OCI-LY7 (cell line): ENCODE results near the gene PCDHGA5. TPM values are rescaled to one million over a fixed set of nuclear protein-coding genes. Genes with fewer than 3 reads are reported as not detected.

Experiments used
- BruUV-seq: library from RNA; stranded (reverse); fragments of 400-500 nt; replicated peaks from 2 replicates; lab custom pipeline; 2021; lab: Mats Ljungman, UMichigan
- CTCF ChIA-PET: fragments of 300-600 bp; sonication (Branson Sonifier 250); formaldehyde crosslinking; loops from one replicate; lab custom pipeline; 2022; ENCODE audit warnings: antibody characterized with exemption; ENCODE audit not compliant: unreplicated experiment; lab: Charles Lee
- POLR2A ChIA-PET: fragments of 300-600 bp; sonication (Branson Sonifier 250); formaldehyde crosslinking; loops from one replicate; lab custom pipeline; 2022; ENCODE audit warnings: antibody characterized with exemption; lab: Charles Lee
- DNase-seq: peaks from one replicate; pipeline ENCODE4 v3.0.0-alpha.2; 2015; ENCODE audit warnings: low spot score
- H2AFZ ChIP-seq: fragments of 200-600 bp; sonication (generic), shearing (Covaris generic); 2 replicates; pipeline ENCODE4 v1.6.1; 2014; ENCODE audit warnings: mild to moderate bottlenecking, antibody characterized with exemption, low read length, moderate library complexity
- H3K27ac ChIP-seq: fragments of 200-600 bp; sonication (generic); 2 replicates; pipeline ENCODE4 v1.5.1; 2014; ENCODE audit warnings: mixed run types, low read depth, mild to moderate bottlenecking, moderate library complexity, low read length, inconsistent platforms; ENCODE audit not compliant: poor library complexity, severe bottlenecking
- H3K36me3 ChIP-seq: fragments of 200-600 bp; sonication (generic); 2 replicates; pipeline ENCODE4 v1.6.1; 2014; ENCODE audit warnings: mild to moderate bottlenecking, antibody characterized with exemption, low read length, moderate library complexity, mixed read lengths; ENCODE audit not compliant: insufficient read depth
- H3K4me1 ChIP-seq: fragments of 200-600 bp; sonication (generic); 2 replicates; pipeline ENCODE4 v1.5.1; 2014; ENCODE audit warnings: mild to moderate bottlenecking, low read length; ENCODE audit not compliant: insufficient read depth, poor library complexity, severe bottlenecking
- H3K4me2 ChIP-seq: fragments of 200-600 bp; sonication (generic); 2 replicates; pipeline ENCODE4 v1.6.1; 2014; ENCODE audit warnings: mild to moderate bottlenecking, low read length
- H3K4me3 ChIP-seq: fragments of 200-600 bp; sonication (generic); 2 replicates; pipeline ENCODE4 v1.5.1; 2014; ENCODE audit warnings: mild to moderate bottlenecking, low read depth, low read length; ENCODE audit not compliant: poor library complexity, severe bottlenecking
- H3K79me2 ChIP-seq: fragments of 200-600 bp; sonication (generic); 2 replicates; pipeline ENCODE4 v1.6.1; 2016; ENCODE audit warnings: low read depth, mild to moderate bottlenecking, low read length, moderate library complexity, mixed read lengths; ENCODE audit not compliant: insufficient read depth
- H3K9me2 ChIP-seq: fragments of 200-600 bp; sonication (generic); 2 replicates; pipeline ENCODE4 v1.6.1; 2016; ENCODE audit warnings: mild to moderate bottlenecking, low read length, mixed read lengths; ENCODE audit not compliant: insufficient read depth
- H3K9me3 ChIP-seq: fragments of 200-600 bp; sonication (generic); 2 replicates; pipeline ENCODE4 v1.6.1; 2014; ENCODE audit warnings: mild to moderate bottlenecking, mixed run types, low read length, mixed read lengths
- H4K20me1 ChIP-seq: fragments of 200-600 bp; sonication (generic); 2 replicates; pipeline ENCODE4 v1.6.1; 2014; ENCODE audit warnings: mild to moderate bottlenecking, antibody characterized with exemption, low read length, moderate library complexity, mixed read lengths; ENCODE audit not compliant: insufficient read depth
- EZH2phosphoT487 ChIP-seq: fragments of 200-600 bp; sonication (generic); IDR thresholded peaks from 2 replicates; pipeline ENCODE4 v1.6.1; 2018; ENCODE audit warnings: low read depth, borderline replicate concordance, mild to moderate bottlenecking, mixed run types, antibody characterized with exemption, low read length, moderate library complexity, mixed read lengths
- intact Hi-C: fragments of 100-400 bp; cut with micrococcal nuclease; formaldehyde crosslinking; loops from one replicate; pipeline ENCODE4 v1.10.0; 2022; ENCODE audit not compliant: unreplicated experiment
- total RNA-seq, 2 experiments: library from RNA; depleted of rRNA in 1 of 2; stranded (reverse); fragments of >200 nt in 1 of 2; shearing (Covaris generic) in 1 of 2; gene quantifications; 2 replicates each; pipeline ENCODE4 v1.2.3, GENCODE V29; 2014 to 2022
- TF ChIP-seq, protein P1 (sequence below): fragments of 200-600 bp; sonication (generic); conservative IDR thresholded peaks from 2 replicates; pipeline ENCODE4 v1.5.1; 2014; ENCODE audit warnings: mild to moderate bottlenecking, antibody characterized with exemption, low read length, moderate library complexity, mixed read lengths

The PCDHGA5 gene
- total RNA-seq, 2 experiments from 2014 or later: 4.9 to 5.2 TPM

DNA sequence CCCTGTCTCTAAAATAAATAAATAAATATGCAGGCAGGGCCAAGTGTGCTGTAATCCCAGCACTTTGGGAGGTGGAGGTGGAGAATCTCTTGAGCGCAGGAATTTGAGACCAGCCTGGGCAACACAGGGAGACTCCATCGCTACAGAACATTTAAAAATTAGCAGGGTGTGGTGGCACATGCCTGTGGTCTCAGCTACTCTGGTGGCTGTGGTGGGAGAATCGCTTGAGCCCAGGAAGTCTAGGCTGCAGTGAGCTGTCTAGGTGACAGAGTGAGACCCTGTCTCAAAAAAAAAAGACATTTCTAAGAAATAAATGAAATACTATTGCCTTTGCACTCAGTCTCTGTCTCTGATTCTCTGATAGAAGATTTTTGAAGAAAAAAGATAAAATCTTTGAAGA is 47.6 kb downstream of the PCDHGA5 start:
- BruUV-seq: no TSS peak
- Histone ChIP-seq H3K4me3 (no peak overlapping the region), H3K4me1 (no peaks in the 10 kb centered on the region), H4K20me1 (no peaks in the 10 kb centered on the region), H2AFZ (no peak overlapping the region), H3K27ac (no peak overlapping the region), H3K9me3 (no peaks in the 10 kb centered on the region), H3K4me2 (no peak overlapping the region), H3K9me2 (no peaks in the 10 kb centered on the region), H3K79me2 (no peaks in the 10 kb centered on the region), H3K36me3 (no peaks in the 10 kb centered on the region)
- no peak for TF ChIP-seq EZH2phosphoT487
- TF ChIP-seq, protein P1, sequence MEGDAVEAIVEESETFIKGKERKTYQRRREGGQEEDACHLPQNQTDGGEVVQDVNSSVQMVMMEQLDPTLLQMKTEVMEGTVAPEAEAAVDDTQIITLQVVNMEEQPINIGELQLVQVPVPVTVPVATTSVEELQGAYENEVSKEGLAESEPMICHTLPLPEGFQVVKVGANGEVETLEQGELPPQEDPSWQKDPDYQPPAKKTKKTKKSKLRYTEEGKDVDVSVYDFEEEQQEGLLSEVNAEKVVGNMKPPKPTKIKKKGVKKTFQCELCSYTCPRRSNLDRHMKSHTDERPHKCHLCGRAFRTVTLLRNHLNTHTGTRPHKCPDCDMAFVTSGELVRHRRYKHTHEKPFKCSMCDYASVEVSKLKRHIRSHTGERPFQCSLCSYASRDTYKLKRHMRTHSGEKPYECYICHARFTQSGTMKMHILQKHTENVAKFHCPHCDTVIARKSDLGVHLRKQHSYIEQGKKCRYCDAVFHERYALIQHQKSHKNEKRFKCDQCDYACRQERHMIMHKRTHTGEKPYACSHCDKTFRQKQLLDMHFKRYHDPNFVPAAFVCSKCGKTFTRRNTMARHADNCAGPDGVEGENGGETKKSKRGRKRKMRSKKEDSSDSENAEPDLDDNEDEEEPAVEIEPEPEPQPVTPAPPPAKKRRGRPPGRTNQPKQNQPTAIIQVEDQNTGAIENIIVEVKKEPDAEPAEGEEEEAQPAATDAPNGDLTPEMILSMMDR: no peak
- POLR2A ChIA-PET: interaction anchor here (2.2 kb wide), 1 partner anchor 152 kb away, joined by 6 read pairs; no protein-coding TSS in a partner anchor
- intact Hi-C loops: loop anchor here (5.0 kb wide), 1 partner anchor 54 kb away; the partner anchor contains the start of genes PCDHGA4 and PCDHGB2
- CTCF ChIA-PET: interaction anchor here (0.9 kb wide), 1 partner anchor 152 kb away, joined by 5 read pairs; no protein-coding TSS in a partner anchor
- DNase-seq: no peak

DNA sequence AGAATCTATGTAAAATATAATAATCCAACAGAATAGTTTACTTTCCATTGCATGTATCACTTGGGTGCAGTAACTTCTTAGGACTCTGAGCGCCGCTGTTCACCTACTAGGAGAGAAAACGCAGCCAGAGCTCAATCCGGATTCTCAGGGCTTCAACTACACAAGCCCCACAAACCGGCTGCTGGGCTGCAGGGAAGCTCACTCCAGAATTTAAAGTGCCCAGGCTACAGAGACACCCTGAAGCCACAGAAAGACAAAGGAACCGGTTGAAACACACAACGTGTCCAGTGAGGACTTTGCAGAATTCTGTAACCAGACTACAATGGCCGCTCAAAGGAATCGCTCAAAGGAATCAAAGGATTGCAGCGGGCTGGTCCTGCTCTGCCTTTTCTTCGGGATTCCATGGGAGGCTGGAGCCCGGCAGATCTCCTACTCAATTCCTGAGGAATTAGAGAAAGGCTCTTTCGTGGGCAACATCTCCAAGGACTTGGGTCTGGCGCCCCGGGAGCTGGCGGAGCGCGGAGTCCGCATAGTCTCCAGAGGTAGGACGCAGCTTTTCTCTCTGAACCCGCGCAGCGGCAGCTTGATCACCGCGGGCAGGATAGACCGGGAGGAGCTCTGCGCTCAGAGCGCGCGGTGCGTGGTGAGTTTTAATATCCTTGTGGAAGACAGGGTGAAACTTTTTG is 49.0 kb downstream of the PCDHGA5 start, which contains the start of gene PCDHGA10:
Gene PCDHGA10, plus strand, starts transcription at position 134 of the 686 bp plus-strand sequence. Its CDS starts 189 bp downstream, at position 323.
- H3K27ac ChIP-seq: no peak within 1 kb of the TSS
- H4K20me1 ChIP-seq: no peaks in the 10 kb centered on the region
- no peak within 1 kb of the TSS for H3K4me3 ChIP-seq
- ChIA-PET POLR2A (interaction anchor here (0.9 to 2.2 kb wide), 4 partner anchors 63 to 151 kb away, joined by 3 to 6 read pairs (median 3); partner anchors contain the start of gene PCDHGB1), CTCF (interaction anchor here (0.9 to 1.7 kb wide), 4 partner anchors 43 to 151 kb away, joined by 3 to 8 read pairs (median 4); partner anchors contain the start of gene PCDHGB3)
- H3K4me2 ChIP-seq: peak within 1 kb of the TSS; percentile 37; the same call in 1 of the 2 replicates
- BruUV-seq: no TSS peak
- H3K9me3 ChIP-seq: no peaks in the 10 kb centered on the region
- no peaks in the 10 kb centered on the region for H3K4me1 ChIP-seq
- DNase-seq: peak; percentile 70
- no peaks in the 10 kb centered on the region for H3K79me2 ChIP-seq
- H3K36me3 ChIP-seq: no peaks in the 10 kb centered on the region
- no peak within 1 kb of the TSS for H2AFZ ChIP-seq
- no peak for TF ChIP-seq EZH2phosphoT487
- TF ChIP-seq, protein P1: peak; percentile 88
- H3K9me2 ChIP-seq: no peaks in the 10 kb centered on the region
- intact Hi-C loops: loop anchor here (1.0 to 5.0 kb wide), 2 partner anchors 26 to 56 kb away; partner anchors contain the start of genes PCDHGA4, PCDHGB2 and PCDHGB4
